ENCODE results near the gene TNS3. TPM values are rescaled to one million over a fixed set of nuclear protein-coding genes. Genes with fewer than 3 reads are reported as not detected.

The TNS3 gene
- total RNA-seq, 1 donor from 2014 or later = 41.2 TPM

DNA sequence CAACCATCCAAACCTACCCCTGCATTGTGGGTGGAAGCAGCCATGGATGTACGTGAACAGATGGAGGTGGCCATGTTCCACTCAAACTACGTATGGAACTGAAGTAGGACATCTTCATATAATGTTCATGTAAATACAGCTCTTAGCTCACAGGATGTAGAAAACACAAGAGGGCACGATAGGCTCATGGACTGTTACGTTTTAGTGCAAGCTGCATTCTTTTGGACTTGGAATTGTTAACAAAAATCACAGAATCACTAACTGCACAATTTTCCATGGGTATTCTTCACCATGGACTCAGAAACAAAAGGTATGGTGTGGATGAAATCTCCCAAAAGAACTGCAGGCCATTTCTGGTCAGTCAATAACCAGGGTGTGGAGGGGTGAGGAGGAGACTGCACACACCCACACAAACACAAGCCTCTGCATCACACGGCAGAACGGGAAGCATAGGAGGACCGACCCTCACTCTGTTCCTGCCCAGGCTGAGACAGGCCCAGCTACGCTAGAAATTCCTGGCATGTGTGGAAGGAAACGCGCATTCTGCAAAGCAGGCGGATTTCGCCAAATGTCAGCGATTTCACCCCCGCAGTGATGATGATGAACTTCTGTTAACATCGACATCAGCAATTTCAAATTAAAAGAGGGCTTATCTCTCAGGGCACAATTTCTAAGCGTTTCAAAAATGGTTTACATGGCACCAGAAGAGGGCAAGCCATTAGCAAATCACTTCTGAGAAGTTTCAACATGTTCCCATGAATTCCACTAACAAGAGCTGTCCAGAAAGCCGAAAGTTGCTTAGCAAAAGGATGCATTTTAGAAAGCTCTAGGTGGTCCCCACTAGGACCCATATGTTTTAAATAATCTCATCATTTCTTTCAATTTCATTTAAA is 149.0 kb downstream of the TNS3 start:
- no peaks in the 10 kb centered on the region for H3K36me3 ChIP-seq (ENCODE audit: control insufficient read depth, insufficient read depth, low read length)
- TF ChIP-seq, protein P1, sequence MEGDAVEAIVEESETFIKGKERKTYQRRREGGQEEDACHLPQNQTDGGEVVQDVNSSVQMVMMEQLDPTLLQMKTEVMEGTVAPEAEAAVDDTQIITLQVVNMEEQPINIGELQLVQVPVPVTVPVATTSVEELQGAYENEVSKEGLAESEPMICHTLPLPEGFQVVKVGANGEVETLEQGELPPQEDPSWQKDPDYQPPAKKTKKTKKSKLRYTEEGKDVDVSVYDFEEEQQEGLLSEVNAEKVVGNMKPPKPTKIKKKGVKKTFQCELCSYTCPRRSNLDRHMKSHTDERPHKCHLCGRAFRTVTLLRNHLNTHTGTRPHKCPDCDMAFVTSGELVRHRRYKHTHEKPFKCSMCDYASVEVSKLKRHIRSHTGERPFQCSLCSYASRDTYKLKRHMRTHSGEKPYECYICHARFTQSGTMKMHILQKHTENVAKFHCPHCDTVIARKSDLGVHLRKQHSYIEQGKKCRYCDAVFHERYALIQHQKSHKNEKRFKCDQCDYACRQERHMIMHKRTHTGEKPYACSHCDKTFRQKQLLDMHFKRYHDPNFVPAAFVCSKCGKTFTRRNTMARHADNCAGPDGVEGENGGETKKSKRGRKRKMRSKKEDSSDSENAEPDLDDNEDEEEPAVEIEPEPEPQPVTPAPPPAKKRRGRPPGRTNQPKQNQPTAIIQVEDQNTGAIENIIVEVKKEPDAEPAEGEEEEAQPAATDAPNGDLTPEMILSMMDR (IDR thresholded peaks at IDR 0.05; ENCODE audit: insufficient read depth, low read length, poor library complexity, severe bottlenecking) = no peak
- H3K4me3 ChIP-seq (ENCODE audit: low read depth, low read length) = no peak overlapping the region
- H3K27me3 ChIP-seq (ENCODE audit: control insufficient read depth, insufficient read depth, low read length) = no peaks in the 10 kb centered on the region
- DNase-seq (ENCODE audit: low read depth) = no peak

DNA sequence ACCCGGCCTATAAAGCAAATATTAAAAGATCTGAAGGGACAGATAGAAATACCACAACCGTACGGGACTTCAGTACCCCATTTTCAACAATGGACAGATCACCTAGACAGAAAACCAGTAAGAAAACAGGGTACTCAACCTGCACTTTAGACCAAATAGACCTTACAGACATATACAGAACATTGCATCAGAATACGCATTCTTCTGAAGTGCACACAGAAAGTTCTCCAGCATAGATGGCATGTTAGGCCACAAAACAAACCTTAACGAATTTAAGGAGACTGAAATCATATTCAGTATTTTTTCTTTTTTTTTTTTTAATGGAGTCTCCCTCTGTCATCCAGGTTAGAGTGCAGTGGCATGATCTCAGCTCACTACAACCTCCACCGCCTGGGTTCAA is 151.5 kb downstream of the TNS3 start:
- Histone ChIP-seq H3K4me3 (ENCODE audit: low read depth, low read length) (no peak overlapping the region), H3K27me3 (ENCODE audit: control insufficient read depth, insufficient read depth, low read length) (no peaks in the 10 kb centered on the region), H3K36me3 (ENCODE audit: control insufficient read depth, insufficient read depth, low read length) (peaks cover 2% of the 10 kb centered on the region)
- TF ChIP-seq, protein P1 (IDR thresholded peaks at IDR 0.05; ENCODE audit: insufficient read depth, low read length, poor library complexity, severe bottlenecking) = no peak
- DNase-seq (ENCODE audit: low read depth) = no peak

DNA sequence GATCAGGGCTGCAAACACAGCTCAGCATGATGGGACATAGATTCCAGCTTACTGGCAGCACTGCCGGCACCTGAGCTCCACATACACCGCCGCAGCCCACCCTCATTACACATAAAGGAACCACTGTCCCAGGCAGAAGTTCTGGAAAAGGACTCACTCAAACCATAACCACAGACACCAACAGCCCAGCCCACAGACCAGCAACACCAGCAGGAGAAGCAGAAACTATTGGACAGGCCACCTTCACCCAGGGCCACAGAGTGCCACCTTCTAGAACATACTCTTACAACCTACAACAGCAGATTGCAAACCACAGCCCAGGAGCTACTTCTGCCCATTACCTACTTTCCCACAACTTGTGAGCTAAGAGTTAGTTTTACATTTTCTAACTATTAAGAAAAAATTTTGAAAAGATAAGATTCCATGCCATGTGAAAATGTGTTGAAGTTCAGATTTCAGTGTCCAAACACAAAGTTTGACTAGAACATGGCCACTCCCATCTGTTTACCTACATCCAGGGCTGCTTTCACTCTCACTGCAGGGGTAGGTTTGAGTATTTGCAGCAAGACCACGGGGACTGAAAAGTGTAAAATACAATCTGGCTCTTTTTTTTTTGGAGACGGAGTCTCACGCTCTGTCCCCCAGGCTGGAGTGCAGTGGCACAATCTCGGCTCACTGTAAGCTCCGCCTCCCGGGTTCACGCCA is 153.0 kb downstream of the TNS3 start:
- H3K36me3 ChIP-seq (ENCODE audit: control insufficient read depth, insufficient read depth, low read length) = peaks cover 2% of the 10 kb centered on the region
- no peaks in the 10 kb centered on the region for H3K27me3 ChIP-seq (ENCODE audit: control insufficient read depth, insufficient read depth, low read length)
- TF ChIP-seq, protein P1 (IDR thresholded peaks at IDR 0.05; ENCODE audit: insufficient read depth, low read length, poor library complexity, severe bottlenecking) = no peak
- no peak for DNase-seq (ENCODE audit: low read depth)
- no peak overlapping the region for H3K4me3 ChIP-seq (ENCODE audit: low read depth, low read length)

DNA sequence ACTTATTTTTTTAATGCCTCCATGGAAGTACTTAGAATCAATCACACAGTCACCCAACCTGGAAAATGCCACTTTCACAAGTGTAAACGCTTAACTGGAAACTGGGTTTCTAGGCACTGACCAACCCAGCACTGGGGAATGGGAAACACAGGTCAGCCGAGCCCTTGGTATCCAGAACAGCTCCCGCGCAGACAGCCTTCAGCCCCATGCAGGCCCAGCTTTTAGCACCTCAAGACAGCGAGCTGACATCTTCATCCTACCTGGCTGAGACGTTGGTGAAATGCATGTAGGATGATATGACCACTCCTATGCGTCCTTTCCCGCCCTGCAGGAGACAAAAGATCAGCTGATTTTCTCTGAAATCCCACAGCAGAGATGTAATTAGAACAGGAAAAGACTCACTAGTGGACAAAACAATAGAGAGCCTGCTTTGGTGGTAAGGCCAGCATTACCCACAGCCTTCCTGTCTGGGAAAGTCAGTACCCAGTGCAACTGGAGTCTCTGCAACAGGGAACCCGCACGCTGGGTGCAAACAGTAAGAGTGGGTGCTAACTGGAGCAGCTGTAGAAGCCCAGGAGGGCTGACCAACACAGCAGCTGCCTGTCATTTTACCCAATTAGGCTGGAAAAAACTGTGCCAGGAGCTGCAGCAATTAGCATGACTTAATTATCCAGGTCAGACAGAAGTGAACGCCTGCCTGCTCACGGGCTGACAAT is 153.7 kb downstream of the TNS3 start:
- no peak for DNase-seq (ENCODE audit: low read depth)
- Histone ChIP-seq H3K27me3 (ENCODE audit: control insufficient read depth, insufficient read depth, low read length) (no peaks in the 10 kb centered on the region), H3K36me3 (ENCODE audit: control insufficient read depth, insufficient read depth, low read length) (peaks cover 2% of the 10 kb centered on the region), H3K4me3 (ENCODE audit: low read depth, low read length) (no peak overlapping the region)
- TF ChIP-seq, protein P1 (IDR thresholded peaks at IDR 0.05; ENCODE audit: insufficient read depth, low read length, poor library complexity, severe bottlenecking) = no peak

DNA sequence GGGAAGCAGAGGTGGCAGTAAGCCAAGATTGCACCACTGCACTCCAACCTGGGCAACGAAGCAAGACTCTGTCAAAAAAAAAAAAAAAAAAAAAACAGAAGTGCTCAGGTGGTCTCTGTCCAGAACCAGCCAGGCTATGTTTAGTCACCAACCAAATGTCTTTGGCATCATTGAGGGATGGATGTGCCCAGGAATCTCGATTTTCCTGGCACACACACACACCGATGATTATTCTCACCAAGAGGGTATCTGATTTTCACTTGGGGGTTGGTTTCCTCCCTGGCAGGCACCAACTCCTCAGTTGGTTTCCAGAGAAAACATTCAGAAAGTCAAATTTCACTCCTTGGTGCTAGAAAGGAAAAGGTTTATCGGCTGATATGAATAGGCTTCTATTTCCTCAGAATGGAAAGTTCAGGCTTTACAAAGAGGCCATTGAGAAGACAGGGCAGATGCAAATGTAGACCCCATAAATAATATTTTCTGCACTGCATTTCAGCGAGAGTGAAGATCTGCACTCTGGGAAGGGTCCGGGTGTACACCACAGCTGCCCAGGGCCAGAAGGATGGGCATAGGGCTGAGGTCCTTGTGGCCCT is 154.8 kb downstream of the TNS3 start:
- Histone ChIP-seq H3K36me3 (ENCODE audit: control insufficient read depth, insufficient read depth, low read length) (peaks cover 2% of the 10 kb centered on the region), H3K27me3 (ENCODE audit: control insufficient read depth, insufficient read depth, low read length) (no peaks in the 10 kb centered on the region), H3K4me3 (ENCODE audit: low read depth, low read length) (no peak overlapping the region)
- DNase-seq (ENCODE audit: low read depth) = no peak
- TF ChIP-seq, protein P1 (IDR thresholded peaks at IDR 0.05; ENCODE audit: insufficient read depth, low read length, poor library complexity, severe bottlenecking) = no peak
